GM12878 (cell line): ENCODE measurements around the gene DOCK2. TPM values are rescaled to one million over a fixed set of nuclear protein-coding genes. Genes with fewer than 3 reads are reported as not detected.

Experiments used
- EED ChIP-seq: sonication (generic); IDR thresholded peaks from 2 replicates; pipeline ENCODE4 v1.6.1; 2016; ENCODE audit warnings: antibody characterized with exemption, low read depth
- MEF2B ChIP-seq: fragments of 450-650 bp; IDR thresholded peaks from 2 replicates; pipeline ENCODE4 v1.6.1; 2018; ENCODE audit warnings: mild to moderate bottlenecking, moderate library complexity; ENCODE audit not compliant: partially characterized antibody, poor library complexity, severe bottlenecking
- SUPT20H ChIP-seq: IDR thresholded peaks from 2 replicates; pipeline ENCODE4 v1.6.1; 2011; ENCODE audit warnings: low read depth, mild to moderate bottlenecking, low read length, moderate library complexity, borderline replicate concordance; ENCODE audit not compliant: control insufficient read depth
- SUZ12 ChIP-seq: fragments of 200-600 bp; sonication (generic); IDR thresholded peaks from one replicate; pipeline ENCODE4 v1.6.1; 2018; ENCODE audit warnings: antibody characterized with exemption, mild to moderate bottlenecking; ENCODE audit not compliant: unreplicated experiment
- polyA plus RNA-seq, 11 experiments: library from polyadenylated mRNA; depleted of rRNA in 4 of 11; unstranded in 6 of 11; stranded (reverse) in 5 of 11; fragments of >200 nt; fragmentation: Nextera tagmentation in 4 of 11; fragmentation: Illumina TruSeq in 1 of 11; extraction: Ambion mirVana in 4 of 11; extraction: Trizol in 1 of 11; gene quantifications; 1 replicate in 1 of 11; 2 replicates in 10 of 11; pipeline versions ENCODE4 v1.2.1 to v1.2.3, GENCODE V29; 2011 to 2016; ENCODE audit warnings: inconsistent platforms in 2 of 11, missing spikeins in 2 of 11, low read depth in 1 of 11
- total RNA-seq, 4 experiments: library from RNA; depleted of rRNA in 3 of 4; stranded (reverse); fragments of >200 nt in 3 of 4; fragmentation: Illumina TruSeq in 1 of 4; extraction: Trizol in 1 of 4; gene quantifications; 2 replicates each; pipeline versions ENCODE4 v1.2.1 to v1.2.3, GENCODE V29; 2013 to 2021
- TF ChIP-seq, protein P1 (sequence below): fragments of 450-650 bp; IDR thresholded peaks from 2 replicates; pipeline ENCODE4 v1.6.1; 2017; ENCODE audit warnings: mild to moderate bottlenecking, moderate library complexity
- TF ChIP-seq, protein P2 (sequence below): IDR thresholded peaks from 2 replicates; pipeline ENCODE4 v1.6.1; 2012; ENCODE audit warnings: improper control_type of control experiment, low read depth, low read length; ENCODE audit not compliant: insufficient replicate concordance
- TF ChIP-seq, protein P3 (sequence below): IDR thresholded peaks from 2 replicates; pipeline ENCODE4 v1.6.1; 2011; ENCODE audit warnings: mild to moderate bottlenecking, low read depth, low read length, moderate library complexity; ENCODE audit not compliant: insufficient replicate concordance
- TF ChIP-seq, protein P4 (sequence below): fragments of 450-650 bp; formaldehyde crosslinking; IDR thresholded peaks from 2 replicates; pipeline ENCODE4 v1.4.0; 2020; ENCODE audit warnings: mild to moderate bottlenecking, moderate library complexity
- TF ChIP-seq, protein P5 (sequence below): fragments of 450-650 bp; conservative IDR thresholded peaks from 2 replicates; pipeline ENCODE4 v1.6.1; 2017; ENCODE audit warnings: mild to moderate bottlenecking, moderate library complexity

DOCK2 gene
- total and polyA plus RNA-seq, 10 of the 15 experiments (the other 5 are each of a cell fraction or from before 2014, with no cell fraction given) = 34.2 to 192 (median 118) TPM

DNA sequence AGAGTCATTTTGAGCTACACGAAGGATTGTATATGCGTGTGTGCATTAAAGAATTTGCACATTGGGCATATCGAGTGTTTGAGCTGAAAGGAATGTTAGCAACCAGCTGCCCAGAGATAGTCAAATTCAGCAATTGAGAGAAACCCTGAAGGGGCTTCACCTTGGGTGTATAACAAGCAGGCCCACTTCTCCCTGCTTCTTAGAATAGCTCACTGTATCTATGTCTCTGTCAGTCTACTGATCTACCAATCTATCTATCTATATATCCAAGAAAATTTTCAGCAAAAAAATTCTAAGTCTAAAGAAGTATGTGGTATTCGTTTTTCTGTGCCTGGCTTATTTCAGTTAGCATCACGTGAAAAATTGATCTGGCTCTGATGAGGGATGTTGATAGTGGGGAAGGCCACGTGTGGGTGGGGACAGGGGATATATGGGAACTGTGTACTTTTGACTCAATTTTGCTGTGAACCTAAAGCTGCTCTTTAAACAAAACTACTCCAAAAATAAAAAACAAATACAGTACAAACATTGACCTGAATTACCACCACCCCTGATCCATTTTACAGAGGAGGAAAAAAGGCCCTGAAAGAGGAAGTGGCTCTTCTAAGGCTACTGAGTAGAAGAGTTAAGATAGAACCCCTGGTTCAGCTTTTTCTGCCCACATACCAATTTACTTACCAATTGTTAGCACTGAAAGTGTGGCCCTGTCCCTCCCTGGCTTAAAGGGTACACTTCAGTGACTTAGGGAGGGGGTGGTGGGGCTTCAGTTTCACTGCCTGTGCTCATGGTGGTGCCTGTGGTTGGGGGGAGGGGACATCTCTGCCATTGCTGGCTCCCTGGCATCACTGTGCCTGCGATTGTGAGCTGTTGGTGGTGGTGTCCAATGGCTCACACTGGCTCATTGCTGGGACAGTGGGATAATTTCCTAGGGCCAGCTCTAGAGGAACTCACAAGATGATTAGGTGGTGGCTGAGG lies 141.8 kb downstream of the DOCK2 start (continued):
- TF ChIP-seq, protein P1, sequence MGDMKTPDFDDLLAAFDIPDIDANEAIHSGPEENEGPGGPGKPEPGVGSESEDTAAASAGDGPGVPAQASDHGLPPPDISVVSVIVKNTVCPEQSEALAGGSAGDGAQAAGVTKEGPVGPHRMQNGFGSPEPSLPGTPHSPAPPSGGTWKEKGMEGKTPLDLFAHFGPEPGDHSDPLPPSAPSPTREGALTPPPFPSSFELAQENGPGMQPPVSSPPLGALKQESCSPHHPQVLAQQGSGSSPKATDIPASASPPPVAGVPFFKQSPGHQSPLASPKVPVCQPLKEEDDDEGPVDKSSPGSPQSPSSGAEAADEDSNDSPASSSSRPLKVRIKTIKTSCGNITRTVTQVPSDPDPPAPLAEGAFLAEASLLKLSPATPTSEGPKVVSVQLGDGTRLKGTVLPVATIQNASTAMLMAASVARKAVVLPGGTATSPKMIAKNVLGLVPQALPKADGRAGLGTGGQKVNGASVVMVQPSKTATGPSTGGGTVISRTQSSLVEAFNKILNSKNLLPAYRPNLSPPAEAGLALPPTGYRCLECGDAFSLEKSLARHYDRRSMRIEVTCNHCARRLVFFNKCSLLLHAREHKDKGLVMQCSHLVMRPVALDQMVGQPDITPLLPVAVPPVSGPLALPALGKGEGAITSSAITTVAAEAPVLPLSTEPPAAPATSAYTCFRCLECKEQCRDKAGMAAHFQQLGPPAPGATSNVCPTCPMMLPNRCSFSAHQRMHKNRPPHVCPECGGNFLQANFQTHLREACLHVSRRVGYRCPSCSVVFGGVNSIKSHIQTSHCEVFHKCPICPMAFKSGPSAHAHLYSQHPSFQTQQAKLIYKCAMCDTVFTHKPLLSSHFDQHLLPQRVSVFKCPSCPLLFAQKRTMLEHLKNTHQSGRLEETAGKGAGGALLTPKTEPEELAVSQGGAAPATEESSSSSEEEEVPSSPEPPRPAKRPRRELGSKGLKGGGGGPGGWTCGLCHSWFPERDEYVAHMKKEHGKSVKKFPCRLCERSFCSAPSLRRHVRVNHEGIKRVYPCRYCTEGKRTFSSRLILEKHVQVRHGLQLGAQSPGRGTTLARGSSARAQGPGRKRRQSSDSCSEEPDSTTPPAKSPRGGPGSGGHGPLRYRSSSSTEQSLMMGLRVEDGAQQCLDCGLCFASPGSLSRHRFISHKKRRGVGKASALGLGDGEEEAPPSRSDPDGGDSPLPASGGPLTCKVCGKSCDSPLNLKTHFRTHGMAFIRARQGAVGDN = peak; percentile 93
- TF ChIP-seq MEF2B (peak; percentile 79), SUZ12 (no peak), EED (peak; percentile 60), SUPT20H (no peak)
- TF ChIP-seq, protein P2, sequence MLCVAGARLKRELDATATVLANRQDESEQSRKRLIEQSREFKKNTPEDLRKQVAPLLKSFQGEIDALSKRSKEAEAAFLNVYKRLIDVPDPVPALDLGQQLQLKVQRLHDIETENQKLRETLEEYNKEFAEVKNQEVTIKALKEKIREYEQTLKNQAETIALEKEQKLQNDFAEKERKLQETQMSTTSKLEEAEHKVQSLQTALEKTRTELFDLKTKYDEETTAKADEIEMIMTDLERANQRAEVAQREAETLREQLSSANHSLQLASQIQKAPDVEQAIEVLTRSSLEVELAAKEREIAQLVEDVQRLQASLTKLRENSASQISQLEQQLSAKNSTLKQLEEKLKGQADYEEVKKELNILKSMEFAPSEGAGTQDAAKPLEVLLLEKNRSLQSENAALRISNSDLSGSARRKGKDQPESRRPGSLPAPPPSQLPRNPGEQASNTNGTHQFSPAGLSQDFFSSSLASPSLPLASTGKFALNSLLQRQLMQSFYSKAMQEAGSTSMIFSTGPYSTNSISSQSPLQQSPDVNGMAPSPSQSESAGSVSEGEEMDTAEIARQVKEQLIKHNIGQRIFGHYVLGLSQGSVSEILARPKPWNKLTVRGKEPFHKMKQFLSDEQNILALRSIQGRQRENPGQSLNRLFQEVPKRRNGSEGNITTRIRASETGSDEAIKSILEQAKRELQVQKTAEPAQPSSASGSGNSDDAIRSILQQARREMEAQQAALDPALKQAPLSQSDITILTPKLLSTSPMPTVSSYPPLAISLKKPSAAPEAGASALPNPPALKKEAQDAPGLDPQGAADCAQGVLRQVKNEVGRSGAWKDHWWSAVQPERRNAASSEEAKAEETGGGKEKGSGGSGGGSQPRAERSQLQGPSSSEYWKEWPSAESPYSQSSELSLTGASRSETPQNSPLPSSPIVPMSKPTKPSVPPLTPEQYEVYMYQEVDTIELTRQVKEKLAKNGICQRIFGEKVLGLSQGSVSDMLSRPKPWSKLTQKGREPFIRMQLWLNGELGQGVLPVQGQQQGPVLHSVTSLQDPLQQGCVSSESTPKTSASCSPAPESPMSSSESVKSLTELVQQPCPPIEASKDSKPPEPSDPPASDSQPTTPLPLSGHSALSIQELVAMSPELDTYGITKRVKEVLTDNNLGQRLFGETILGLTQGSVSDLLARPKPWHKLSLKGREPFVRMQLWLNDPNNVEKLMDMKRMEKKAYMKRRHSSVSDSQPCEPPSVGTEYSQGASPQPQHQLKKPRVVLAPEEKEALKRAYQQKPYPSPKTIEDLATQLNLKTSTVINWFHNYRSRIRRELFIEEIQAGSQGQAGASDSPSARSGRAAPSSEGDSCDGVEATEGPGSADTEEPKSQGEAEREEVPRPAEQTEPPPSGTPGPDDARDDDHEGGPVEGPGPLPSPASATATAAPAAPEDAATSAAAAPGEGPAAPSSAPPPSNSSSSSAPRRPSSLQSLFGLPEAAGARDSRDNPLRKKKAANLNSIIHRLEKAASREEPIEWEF = peak; percentile 78
- TF ChIP-seq, protein P3, sequence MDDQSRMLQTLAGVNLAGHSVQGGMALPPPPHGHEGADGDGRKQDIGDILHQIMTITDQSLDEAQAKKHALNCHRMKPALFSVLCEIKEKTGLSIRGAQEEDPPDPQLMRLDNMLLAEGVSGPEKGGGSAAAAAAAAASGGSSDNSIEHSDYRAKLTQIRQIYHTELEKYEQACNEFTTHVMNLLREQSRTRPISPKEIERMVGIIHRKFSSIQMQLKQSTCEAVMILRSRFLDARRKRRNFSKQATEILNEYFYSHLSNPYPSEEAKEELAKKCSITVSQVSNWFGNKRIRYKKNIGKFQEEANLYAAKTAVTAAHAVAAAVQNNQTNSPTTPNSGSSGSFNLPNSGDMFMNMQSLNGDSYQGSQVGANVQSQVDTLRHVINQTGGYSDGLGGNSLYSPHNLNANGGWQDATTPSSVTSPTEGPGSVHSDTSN = no peak
- TF ChIP-seq, protein P4, sequence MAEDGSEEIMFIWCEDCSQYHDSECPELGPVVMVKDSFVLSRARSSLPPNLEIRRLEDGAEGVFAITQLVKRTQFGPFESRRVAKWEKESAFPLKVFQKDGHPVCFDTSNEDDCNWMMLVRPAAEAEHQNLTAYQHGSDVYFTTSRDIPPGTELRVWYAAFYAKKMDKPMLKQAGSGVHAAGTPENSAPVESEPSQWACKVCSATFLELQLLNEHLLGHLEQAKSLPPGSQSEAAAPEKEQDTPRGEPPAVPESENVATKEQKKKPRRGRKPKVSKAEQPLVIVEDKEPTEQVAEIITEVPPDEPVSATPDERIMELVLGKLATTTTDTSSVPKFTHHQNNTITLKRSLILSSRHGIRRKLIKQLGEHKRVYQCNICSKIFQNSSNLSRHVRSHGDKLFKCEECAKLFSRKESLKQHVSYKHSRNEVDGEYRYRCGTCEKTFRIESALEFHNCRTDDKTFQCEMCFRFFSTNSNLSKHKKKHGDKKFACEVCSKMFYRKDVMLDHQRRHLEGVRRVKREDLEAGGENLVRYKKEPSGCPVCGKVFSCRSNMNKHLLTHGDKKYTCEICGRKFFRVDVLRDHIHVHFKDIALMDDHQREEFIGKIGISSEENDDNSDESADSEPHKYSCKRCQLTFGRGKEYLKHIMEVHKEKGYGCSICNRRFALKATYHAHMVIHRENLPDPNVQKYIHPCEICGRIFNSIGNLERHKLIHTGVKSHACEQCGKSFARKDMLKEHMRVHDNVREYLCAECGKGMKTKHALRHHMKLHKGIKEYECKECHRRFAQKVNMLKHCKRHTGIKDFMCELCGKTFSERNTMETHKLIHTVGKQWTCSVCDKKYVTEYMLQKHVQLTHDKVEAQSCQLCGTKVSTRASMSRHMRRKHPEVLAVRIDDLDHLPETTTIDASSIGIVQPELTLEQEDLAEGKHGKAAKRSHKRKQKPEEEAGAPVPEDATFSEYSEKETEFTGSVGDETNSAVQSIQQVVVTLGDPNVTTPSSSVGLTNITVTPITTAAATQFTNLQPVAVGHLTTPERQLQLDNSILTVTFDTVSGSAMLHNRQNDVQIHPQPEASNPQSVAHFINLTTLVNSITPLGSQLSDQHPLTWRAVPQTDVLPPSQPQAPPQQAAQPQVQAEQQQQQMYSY = no peak
- TF ChIP-seq, protein P5, sequence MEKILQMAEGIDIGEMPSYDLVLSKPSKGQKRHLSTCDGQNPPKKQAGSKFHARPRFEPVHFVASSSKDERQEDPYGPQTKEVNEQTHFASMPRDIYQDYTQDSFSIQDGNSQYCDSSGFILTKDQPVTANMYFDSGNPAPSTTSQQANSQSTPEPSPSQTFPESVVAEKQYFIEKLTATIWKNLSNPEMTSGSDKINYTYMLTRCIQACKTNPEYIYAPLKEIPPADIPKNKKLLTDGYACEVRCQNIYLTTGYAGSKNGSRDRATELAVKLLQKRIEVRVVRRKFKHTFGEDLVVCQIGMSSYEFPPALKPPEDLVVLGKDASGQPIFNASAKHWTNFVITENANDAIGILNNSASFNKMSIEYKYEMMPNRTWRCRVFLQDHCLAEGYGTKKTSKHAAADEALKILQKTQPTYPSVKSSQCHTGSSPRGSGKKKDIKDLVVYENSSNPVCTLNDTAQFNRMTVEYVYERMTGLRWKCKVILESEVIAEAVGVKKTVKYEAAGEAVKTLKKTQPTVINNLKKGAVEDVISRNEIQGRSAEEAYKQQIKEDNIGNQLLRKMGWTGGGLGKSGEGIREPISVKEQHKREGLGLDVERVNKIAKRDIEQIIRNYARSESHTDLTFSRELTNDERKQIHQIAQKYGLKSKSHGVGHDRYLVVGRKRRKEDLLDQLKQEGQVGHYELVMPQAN = no peak; the same call in 1 of the 2 replicates
